ENCODE results near the gene SMIM35. TPM values are rescaled to one million over a fixed set of nuclear protein-coding genes. Genes with fewer than 3 reads are reported as not detected.

Gene SMIM35
- total RNA-seq, 1 donor from 2014 or later: not detected

- TF ChIP-seq CTCF (conservative IDR thresholded peaks at IDR 0.05; ENCODE audit: low read depth, low read length): no peak
- H3K4me3 ChIP-seq (ENCODE audit: low read depth, low read length): no peak overlapping the region
- no peak for DNase-seq (ENCODE audit: low read depth)
Observed at GRCh38 chr11:118051611-118052461, 34.9 kb downstream of the SMIM35 start.

- TF ChIP-seq CTCF (conservative IDR thresholded peaks at IDR 0.05; ENCODE audit: low read depth, low read length): no peak
- H3K4me3 ChIP-seq (ENCODE audit: low read depth, low read length): no peak overlapping the region
- no peak for DNase-seq (ENCODE audit: low read depth)
Observed at GRCh38 chr11:118051136-118051610, 35.6 kb downstream of the SMIM35 start.

DNA sequence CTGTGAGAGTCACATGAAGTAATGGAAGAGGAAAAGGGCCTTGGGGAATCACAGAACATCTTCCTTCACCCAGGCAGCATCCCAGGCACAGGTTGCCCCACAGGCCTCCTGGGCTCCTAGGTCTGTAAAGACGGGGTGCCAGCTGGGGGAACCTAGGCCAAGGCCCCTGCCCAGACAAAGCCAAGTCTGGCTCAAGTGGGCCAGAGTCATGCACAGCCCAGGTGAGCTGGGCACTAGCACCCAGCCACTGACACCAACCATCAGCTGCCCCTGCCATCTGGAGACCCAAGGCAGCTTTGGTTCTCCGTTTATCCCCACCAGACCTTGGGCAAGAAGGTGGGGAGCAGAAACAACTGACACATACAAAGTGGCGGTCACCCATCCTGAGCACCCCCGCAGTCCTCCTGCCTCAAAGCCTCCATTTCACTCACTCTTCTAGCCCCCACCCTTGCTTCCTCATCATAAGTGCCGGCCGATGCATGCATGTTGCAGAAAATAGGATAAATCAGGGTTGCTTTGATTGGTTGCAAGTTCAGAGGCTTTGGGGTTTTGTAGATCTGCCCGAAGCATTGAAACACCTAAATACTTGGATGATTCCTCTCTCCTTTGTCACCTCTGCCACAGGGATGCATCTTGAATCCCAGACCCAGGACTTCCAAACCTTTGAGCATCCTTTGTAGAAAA, 36.4 kb downstream of the SMIM35 start:
- DNase-seq (ENCODE audit: low read depth): no peak
- no peak overlapping the region for H3K4me3 ChIP-seq (ENCODE audit: low read depth, low read length)
- TF ChIP-seq CTCF (conservative IDR thresholded peaks at IDR 0.05; ENCODE audit: low read depth, low read length): no peak

DNA sequence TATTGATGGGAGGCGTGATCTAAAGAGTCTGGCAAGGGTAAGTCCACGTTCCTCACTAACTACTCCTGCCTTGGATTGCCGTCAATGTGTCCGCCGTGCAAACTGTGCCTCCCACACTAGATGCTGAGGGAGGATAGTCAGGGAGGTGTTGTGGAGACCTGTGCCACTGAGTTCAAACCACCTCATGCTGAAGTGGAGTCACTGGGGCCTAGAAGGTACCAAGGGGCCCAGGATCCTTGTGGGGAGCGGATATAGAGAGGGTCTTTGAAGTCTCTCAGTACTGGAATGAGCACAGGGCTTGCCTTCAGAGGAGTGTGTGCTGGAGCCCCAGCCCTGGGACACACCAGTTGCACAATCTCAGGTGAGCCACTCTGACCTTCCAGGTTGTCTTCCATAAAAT, 37.0 kb downstream of the SMIM35 start:
- no peak for DNase-seq (ENCODE audit: low read depth)
- H3K4me3 ChIP-seq (ENCODE audit: low read depth, low read length): no peak overlapping the region
- TF ChIP-seq CTCF (conservative IDR thresholded peaks at IDR 0.05; ENCODE audit: low read depth, low read length): no peak

GRCh38 chr11:118048472-118049370, 38.0 kb downstream of the SMIM35 start:
- no peak for DNase-seq (ENCODE audit: low read depth)
- no peak for TF ChIP-seq CTCF (conservative IDR thresholded peaks at IDR 0.05; ENCODE audit: low read depth, low read length)
- no peak overlapping the region for H3K4me3 ChIP-seq (ENCODE audit: low read depth, low read length)

GRCh38 chr11:118047749-118048148, 39.0 kb downstream of the SMIM35 start:
- DNase-seq (ENCODE audit: low read depth): no peak
- no peak overlapping the region for H3K4me3 ChIP-seq (ENCODE audit: low read depth, low read length)
- no peak for TF ChIP-seq CTCF (conservative IDR thresholded peaks at IDR 0.05; ENCODE audit: low read depth, low read length)

Measured in epithelial cell of proximal tubule (primary cell).